Measurements from ENCODE around the gene KIRREL3. TPM values are rescaled to one million over a fixed set of nuclear protein-coding genes. Genes with fewer than 3 reads are reported as not detected.

KIRREL3 gene
- total and polyA plus RNA-seq, 9 of the 15 experiments (the other 6 are each of a cell fraction or from before 2014, with no cell fraction given) = 0.04 to 0.10 TPM; not detected in 7

DNA sequence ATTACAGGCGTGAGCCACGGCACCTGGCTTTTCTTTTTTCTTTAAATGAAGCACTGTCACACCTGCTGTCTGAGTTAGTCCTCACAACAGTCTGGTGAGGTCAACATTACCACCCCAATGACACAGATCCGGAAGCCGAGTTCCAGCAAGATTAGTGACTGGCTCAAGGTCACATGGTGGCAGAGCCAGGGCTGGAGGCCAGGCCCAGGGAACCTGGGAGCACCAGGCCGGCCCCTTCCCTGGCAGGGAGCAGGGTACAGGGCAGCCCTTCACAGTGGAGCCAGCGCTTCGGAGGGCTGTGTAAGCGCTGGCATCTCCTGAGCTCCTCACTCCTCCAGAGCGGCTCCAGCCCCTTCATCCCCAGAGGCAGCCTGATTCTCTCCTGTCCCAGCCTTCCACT lies 526.4 kb downstream of the KIRREL3 start (continued):
- TF ChIP-seq, protein P1, sequence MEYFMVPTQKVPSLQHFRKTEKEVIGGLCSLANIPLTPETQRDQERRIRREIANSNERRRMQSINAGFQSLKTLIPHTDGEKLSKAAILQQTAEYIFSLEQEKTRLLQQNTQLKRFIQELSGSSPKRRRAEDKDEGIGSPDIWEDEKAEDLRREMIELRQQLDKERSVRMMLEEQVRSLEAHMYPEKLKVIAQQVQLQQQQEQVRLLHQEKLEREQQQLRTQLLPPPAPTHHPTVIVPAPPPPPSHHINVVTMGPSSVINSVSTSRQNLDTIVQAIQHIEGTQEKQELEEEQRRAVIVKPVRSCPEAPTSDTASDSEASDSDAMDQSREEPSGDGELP (CRISPR knock-in tag; IDR thresholded peaks at IDR 0.05; ENCODE audit: borderline replicate concordance) = no peak
- TF ChIP-seq, protein P2, sequence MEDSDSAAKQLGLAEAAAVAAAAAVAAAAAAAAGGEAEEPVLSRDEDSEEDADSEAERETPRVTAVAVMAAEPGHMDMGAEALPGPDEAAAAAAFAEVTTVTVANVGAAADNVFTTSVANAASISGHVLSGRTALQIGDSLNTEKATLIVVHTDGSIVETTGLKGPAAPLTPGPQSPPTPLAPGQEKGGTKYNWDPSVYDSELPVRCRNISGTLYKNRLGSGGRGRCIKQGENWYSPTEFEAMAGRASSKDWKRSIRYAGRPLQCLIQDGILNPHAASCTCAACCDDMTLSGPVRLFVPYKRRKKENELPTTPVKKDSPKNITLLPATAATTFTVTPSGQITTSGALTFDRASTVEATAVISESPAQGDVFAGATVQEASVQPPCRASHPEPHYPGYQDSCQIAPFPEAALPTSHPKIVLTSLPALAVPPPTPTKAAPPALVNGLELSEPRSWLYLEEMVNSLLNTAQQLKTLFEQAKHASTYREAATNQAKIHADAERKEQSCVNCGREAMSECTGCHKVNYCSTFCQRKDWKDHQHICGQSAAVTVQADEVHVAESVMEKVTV (CRISPR knock-in tag; IDR thresholded peaks at IDR 0.05) = no peak
- no peak for TF ChIP-seq KDM2B (CRISPR knock-in tag; IDR thresholded peaks at IDR 0.05)
- TF ChIP-seq, protein P3, sequence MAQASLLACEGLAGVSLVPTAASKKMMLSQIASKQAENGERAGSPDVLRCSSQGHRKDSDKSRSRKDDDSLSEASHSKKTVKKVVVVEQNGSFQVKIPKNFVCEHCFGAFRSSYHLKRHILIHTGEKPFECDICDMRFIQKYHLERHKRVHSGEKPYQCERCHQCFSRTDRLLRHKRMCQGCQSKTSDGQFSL (CRISPR knock-in tag; IDR thresholded peaks at IDR 0.05) = no peak
- TF ChIP-seq, protein P3 (tag; IDR thresholded peaks at IDR 0.05) = no peak
- no peak for TF ChIP-seq FUS (optimal IDR thresholded peaks at IDR 0.05; ENCODE audit: low read depth, low read length)
- no peak for TF ChIP-seq HMG20B (CRISPR knock-in tag; IDR thresholded peaks at IDR 0.05)
- TF ChIP-seq ZNF444 (CRISPR knock-in tag; IDR thresholded peaks at IDR 0.05) = no peak
- TF ChIP-seq, protein P4, sequence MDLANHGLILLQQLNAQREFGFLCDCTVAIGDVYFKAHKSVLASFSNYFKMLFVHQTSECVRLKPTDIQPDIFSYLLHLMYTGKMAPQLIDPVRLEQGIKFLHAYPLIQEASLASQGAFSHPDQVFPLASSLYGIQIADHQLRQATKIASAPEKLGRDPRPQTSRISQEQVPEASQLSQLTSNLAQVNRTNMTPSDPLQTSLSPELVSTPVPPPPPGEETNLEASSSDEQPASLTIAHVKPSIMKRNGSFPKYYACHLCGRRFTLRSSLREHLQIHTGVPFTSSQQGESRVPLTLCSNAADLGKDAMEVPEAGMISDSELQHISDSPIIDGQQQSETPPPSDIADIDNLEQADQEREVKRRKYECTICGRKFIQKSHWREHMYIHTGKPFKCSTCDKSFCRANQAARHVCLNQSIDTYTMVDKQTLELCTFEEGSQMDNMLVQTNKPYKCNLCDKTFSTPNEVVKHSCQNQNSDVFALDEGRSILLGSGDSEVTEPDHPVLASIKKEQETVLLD (IDR thresholded peaks at IDR 0.05) = no peak
- no peak for TF ChIP-seq RBM15 (IDR thresholded peaks at IDR 0.05; ENCODE audit: insufficient read depth, low read length)

All from K562 (cell line).